ENCODE results near the gene PDE6A.
"Not testable (repeated sequence)": the region's sequence is repeated elsewhere in the genome, so short reads cannot be mapped to it uniquely, and the experiment has no call there.

Gene PDE6A

DNA sequence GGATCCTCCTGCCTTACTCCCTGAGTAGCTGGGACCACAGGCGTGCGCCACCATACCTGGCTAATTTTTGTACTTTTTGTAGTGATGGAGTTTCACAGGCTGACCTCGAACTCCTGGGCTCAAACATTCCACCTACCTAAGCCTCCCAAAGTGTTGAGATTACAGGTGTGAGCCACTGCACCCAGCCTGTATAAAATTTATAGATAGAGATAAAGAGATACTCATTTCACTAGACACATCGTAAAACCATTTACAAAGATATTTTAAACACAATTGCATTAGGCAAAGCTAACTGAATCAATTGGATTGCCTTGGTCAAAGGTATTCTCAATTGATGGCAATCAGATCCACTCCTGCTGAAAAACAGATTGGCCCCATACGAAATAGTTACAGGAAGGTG lies 52.0 kb downstream of the PDE6A start:
- DNase-seq = no peak

DNA sequence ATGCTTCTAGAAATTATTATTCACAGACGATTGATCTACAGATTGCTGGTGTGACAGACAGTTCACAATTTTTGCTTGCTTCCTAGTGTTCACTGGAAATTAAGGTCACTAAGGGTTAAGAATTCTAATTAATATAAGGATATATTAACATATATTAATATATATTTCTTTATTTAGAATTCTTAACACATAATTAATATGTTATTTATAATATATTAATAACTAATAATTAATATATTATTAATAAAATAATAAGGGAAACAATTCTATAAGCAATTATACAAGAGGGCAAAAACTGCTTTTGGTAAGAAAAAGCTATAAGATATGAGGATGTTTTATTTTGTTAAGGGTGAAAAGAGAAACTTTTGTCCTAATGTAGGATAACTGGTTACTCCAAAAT lies 56.3 kb downstream of the PDE6A start:
- DNase-seq = no peak

DNA sequence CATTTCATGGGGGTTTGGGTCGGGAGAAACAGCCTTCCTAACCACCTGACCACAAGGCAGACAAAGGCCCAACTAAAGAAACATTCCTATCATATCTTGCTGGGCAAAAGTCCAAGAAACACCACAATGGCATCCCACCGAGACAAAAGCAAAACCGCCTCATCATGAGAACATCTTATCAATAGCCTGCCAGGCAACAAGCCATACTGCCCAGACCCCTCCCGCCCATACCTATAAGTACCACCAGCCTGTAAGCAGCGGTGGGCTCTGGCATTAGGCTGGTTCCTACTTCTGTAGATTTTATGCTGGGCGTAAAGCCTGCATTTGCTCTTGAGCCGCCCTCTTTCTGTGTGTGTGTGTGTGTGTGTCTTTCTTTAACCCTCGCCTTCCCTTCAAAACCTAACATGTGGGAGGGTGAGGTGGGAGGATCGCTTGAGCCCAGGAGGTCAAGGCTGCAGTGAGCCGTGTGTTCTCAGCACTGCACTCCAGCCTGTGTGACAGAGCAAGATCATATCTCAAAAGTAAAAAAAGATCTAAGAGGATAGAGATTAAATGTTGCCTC lies 56.9 kb downstream of the PDE6A start:
- DNase-seq = no peak

GRCh38 chr5:149886692-149887470 lies 57.7 kb downstream of the PDE6A start:
- no peak for DNase-seq

GRCh38 chr5:149886060-149886459 lies 58.5 kb downstream of the PDE6A start:
- no peak for DNase-seq

GRCh38 chr5:149885513-149885912 lies 59.1 kb downstream of the PDE6A start:
- no peak for DNase-seq

DNA sequence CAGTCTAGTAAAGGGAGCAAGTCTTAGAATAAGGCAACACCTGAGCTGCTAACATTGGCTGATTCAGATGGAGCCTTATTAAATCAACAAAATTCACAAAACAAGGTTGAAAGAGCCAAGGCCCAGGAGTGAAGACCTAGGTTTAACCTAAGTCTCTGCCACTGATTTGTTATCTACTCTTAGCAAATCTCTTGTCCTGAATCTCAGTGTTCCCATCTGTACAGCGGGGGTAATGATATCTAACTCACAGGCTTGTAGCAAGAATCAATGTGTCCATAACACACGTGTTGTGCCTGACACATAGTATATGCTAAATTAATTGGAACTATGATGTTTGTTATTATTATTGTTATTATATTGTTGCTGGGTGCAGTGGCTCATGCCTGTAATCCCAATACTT lies 61.0 kb downstream of the PDE6A start:
- DNase-seq = no peak

DNA sequence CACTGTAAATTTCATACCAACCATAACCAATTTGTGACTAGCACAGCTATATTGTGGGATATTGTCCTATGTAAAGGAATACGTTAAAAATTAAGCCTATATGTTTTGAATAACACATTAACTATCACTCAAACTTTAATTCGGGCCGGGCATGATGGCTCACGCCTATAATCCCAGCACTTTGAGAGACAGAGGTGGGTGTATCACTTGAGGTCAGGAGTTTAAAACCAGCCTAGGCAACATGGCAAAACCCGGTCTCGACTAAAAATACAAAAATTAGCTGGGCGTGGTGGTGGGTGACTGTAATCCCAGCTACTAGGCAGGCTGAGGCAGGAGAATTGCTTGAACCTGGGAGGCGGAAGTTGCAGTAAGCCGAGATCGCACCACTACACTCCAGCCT lies 62.0 kb downstream of the PDE6A start:
- DNase-seq = not testable (repeated sequence)

DNA sequence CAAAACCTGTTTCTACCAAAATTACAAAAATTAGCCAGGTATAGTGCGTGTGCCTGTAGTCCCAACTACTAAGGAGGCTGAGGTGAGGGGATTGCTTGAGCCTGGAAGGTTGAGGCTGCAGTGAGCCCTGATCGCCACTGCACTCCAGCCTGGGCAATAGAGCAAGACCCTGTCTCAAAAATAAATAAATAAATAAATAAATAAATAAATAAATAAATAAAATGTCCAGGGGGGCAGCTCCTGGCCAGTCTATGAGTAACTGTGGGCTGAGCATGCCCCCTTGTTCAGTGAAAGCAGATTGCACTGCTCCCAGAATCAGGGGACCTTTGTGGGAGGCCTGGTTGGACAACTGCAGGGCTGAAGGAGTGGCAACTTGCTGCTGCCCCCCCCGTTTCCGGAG lies 62.7 kb downstream of the PDE6A start:
- DNase-seq = no peak

DNA sequence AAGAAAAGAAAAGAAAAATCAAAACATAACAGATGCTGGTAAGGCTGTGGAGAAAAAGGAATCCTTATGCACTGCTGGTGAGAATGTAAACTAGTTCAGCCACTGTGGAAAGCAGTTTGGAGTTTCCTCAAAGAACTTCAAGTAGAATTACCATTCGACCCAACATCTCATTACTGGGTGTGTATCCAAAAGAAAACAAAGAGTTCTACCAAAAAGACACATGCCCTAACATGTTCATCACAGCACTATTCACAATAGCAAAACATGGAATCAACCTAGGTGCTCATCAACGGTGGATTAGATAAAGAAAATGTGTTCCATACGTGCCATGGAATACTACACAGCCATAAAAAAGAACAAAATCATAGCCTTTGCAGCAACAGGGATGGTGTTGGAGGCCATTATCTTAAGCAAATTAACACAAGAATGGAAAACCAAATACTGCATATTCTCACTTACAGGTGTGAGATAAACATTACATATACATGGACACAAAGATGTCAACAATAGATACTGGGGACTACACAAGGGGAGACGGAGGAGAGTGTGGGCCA lies 63.4 kb downstream of the PDE6A start:
- no peak for DNase-seq

GRCh38 chr5:149879593-149879992 lies 65.0 kb downstream of the PDE6A start:
- DNase-seq = not testable (repeated sequence)

DNA sequence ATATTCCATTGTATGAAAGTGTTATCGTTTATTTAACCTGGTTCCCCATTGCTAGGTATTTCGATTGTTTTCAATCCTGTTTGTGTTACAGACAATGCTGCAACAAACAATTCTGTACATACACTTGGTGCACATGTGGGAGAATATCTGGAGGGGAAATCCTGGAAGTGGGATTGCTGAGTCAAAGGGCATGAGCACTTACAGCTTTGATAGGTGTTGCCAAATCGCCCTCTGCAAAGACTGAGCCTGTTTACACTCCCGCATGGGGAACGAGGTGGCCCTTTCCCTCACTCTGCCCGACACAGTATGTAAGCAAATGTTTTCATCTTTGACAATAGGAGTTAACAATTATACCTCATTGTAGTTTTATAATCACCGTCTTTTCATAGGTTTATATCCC lies 66.2 kb downstream of the PDE6A start:
- no peak for DNase-seq

- no peak for DNase-seq
Observed at GRCh38 chr5:149873896-149874295, 70.7 kb downstream of the PDE6A start.

- DNase-seq = peak; percentile 1
Observed at GRCh38 chr5:149872351-149873040, 72.1 kb downstream of the PDE6A start.

DNA sequence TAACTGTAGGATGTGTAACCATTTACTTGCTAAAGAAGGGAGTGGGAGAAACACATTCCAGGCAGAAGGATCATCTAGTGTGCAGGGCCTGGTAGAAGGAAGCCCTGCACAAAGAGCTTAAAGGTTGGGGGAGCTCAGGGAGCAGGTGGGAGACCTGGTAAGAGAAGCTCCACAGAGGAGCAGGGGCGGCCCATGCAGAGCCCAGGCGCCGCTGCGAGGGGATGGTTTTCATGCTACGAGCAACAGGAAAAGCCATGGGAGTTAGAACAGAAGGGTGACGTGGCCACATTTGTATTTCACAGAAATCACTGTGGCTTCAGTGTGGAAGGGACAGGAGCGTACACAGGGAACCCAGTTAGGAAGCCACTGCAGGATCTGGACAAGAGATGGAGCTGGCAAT lies 73.1 kb downstream of the PDE6A start:
- no peak for DNase-seq

DNA sequence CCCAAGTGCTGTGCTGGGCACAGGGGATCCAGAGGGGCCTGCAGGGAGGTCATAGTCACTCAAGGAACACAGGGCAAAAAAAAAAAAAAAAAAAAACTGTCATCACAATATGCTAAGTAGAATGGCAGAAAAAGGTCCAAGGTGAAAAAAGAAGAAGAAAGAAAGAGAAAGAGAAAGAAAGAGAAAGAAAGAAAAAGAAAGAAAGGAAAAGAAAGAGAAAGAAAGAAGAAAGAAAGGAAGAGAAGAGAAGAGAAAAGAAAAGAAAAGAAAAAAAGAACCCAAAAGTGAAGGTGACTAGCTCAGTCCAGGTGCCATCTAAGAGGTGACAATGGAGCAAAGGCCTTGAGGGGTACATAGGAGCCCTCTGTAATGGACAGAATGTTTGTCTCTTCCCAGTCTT lies 73.9 kb downstream of the PDE6A start:
- DNase-seq = no peak

DNA sequence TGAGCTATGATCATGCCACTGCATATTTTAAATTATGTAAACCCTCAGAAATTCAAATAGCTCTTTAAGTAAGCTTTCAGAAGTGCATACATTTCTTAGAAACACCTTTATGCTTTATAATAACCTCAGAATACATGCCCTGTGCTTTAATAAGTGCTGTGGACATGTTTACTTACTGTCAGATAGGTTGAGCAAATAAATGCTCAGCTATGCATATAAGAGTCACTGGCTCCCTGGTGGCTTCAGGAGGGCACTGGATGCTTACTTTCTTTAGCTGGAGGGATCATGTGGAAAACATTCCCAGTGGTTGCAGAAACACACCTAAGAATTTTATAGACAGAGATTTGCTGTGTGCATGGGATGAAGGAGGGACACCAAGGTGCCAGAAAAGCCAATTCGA lies 74.4 kb downstream of the PDE6A start:
- no peak for DNase-seq

- no peak for DNase-seq
Observed at GRCh38 chr5:149869411-149869821, 75.2 kb downstream of the PDE6A start.

DNA sequence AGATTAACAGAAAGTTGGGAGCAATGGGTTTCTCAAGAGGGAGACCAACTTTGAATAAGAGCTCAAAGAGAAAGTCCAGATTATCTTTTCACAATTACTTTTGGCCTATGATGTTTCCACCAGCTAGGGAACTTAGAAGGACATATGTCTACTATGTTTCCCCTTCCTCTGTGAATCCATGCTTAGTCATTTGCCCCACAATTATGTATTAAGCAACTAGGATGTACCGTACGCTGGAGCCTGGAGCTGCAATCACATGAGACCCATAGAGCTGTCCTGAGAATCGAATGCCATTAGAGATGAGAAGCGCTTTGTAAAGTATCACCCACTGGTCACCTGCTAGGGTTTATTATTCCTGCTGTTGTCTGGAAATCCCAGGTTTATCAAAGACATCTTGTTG lies 78.8 kb downstream of the PDE6A start:
- DNase-seq = no peak

DNA sequence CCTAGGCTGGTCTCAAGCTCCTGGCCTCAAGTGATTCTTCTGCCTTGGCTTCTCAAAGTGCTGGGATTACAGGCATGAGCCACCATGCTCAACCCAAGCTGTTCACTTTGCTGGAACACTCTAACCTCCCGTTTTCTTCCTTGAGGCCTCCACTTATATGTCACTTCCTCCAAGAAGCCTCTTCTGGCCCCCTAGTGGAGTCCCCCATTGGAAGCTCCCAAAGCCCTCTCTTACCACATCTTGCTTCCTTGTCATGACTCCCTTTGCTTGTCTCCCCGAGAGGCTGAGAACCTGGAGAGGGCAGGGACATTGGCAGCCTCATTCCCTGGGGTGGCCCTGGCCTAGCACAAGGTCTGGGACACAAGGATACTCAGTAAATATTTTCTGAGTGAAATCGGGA lies 80.8 kb downstream of the PDE6A start:
- DNase-seq = no peak

- no peak for DNase-seq
Observed at GRCh38 chr5:149863176-149863575, 81.4 kb downstream of the PDE6A start.

DNA sequence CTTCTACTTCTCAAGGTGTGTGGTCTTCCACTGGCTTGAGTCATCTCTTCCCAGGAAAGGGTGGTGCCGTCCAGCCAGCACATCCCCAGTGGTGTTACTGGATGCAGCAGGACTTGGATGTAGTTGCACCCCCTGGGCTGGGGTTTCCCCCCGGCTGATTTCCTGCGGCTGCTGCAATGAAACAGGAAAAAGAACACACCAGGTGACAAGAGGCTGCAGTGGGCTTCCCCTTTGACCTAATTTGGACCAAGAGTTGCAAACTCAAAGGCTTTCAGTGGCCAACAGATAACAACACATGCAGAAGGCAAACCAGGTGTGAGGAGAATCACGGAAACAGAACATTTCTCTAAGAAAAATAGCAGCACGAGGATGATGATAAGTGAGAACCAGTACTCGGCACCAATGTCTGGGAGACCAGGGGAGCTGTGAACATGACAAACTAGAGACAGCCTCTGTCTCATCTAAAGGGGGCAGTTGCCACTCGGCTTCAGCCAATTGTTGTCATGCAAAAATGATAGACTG lies 83.7 kb downstream of the PDE6A start:
- no peak for DNase-seq

GRCh38 chr5:149859746-149860145 lies 84.8 kb downstream of the PDE6A start:
- no peak for DNase-seq

- not testable (repeated sequence) for DNase-seq
Observed at GRCh38 chr5:149858481-149858880, 86.1 kb downstream of the PDE6A start.

Data from DMS79 treated with DMSO at 0.1 percent for 48 hours (cell line).